Activated CD8-positive, alpha-beta memory T cell treated with anti-CD3 and anti-CD28 coated beads for 24 hours (primary cell): Measurements from ENCODE around the gene APBB2.

Source experiments
- DNase-seq: peaks from one replicate; pipeline ENCODE4 v3.0.0-alpha.2; 2020

The APBB2 gene

GRCh38 chr4:40960941-40961340, 253.4 kb downstream of the APBB2 start:
- DNase-seq = no peak

DNA sequence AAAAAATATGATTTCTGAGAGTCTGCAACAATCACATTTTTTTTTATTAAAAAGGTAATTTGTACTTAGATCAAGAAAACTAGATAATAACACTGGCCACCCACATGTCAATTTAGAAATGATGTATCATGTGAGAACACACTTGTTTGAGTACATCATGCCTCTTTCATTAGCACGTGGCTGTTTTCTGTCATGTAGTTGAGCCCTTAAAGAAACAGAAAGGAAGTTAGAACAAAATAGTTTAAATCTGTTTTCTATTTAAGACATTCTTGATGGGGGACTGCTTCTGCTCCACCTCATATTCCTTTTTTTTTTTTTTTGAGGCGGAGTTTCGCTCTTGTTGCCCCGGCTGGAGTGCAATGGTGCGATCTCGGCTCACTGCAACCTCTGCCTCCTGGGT, 257.1 kb downstream of the APBB2 start:
- no peak for DNase-seq

DNA sequence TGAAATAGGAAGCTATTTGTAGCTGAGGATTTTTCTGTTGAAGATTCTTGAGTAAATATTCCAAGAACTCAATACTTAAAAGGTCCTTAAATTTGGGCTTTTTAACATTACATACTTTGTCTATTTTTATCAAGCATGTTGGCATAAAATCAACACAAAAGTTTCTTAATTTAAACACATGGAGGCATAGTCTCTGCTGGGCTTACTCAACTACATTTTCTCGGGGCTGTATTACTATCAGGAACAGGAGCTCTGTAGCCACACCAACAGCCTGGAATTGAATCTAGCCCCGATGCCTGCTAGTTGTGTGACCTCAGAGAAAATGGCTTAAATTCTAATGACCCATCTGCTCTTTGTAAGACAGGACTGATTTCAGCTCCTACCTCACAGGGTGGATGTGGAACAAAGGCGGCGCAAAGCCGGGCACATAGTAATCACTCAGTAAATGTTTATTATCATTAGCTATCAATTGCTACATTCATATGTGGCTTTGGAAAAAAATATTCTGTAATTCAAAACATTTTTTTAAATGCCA, 257.6 kb downstream of the APBB2 start:
- DNase-seq = no peak

GRCh38 chr4:40954088-40954668, 260.2 kb downstream of the APBB2 start:
- no peak for DNase-seq

DNA sequence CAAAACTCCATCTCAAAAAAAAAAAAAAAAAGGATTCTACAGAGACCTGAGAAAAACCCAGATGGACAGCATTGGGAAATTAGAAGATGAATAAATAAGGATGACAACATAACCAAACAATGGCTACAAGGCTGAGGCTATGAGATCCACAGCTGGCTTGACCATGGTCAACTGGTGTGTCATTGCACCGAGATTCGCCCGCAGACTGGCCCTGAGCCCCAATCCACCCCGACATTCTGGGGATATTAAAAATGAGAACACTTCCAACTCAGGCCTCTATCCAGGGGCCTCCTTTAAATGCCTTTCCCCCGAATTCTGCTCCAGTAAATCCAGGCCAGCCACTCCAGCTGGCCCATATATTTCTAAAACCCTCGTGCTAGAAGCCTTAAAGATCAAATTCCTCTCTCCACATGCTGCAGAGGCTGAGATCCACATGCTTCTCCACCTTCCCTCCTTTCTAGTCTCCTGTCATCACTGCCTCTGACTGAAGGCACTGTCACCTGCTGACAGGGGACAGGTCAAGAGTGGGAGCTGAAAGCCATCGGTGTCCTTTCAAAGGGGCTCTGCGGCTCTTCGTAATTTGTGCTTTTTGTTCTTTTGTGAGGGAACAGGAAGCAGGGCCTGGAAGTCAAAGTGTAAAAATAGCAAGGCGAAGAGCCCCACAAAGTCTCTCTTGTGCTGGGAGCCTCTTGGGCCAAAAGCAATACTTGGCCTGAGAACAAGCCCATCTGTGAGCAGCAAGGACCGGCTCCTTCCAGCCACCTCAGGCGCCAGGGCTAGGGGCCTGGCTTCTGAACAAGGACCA, 260.9 kb downstream of the APBB2 start:
- no peak for DNase-seq

- no peak for DNase-seq
Observed at GRCh38 chr4:40952672-40953071, 261.7 kb downstream of the APBB2 start.

DNA sequence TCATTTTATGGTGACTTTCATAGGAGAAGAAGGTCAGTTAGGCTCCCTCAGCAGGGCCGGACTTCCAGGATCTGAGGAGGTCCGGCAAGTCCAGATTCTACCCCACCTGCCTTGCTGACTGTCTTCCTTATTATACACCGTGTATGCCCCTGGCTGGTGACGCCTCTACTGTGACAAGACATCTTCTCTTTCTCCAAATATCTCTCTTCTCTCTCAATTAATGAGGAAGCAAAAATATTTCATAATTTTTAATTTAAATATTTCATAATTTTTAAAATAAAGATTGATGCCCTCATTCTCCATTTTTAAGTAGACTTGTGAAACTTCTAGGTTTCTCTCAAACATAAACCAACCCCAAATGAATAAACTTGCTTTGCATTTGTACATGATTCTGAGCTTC, 262.1 kb downstream of the APBB2 start:
- no peak for DNase-seq

GRCh38 chr4:40951026-40951425, 263.3 kb downstream of the APBB2 start:
- no peak for DNase-seq

DNA sequence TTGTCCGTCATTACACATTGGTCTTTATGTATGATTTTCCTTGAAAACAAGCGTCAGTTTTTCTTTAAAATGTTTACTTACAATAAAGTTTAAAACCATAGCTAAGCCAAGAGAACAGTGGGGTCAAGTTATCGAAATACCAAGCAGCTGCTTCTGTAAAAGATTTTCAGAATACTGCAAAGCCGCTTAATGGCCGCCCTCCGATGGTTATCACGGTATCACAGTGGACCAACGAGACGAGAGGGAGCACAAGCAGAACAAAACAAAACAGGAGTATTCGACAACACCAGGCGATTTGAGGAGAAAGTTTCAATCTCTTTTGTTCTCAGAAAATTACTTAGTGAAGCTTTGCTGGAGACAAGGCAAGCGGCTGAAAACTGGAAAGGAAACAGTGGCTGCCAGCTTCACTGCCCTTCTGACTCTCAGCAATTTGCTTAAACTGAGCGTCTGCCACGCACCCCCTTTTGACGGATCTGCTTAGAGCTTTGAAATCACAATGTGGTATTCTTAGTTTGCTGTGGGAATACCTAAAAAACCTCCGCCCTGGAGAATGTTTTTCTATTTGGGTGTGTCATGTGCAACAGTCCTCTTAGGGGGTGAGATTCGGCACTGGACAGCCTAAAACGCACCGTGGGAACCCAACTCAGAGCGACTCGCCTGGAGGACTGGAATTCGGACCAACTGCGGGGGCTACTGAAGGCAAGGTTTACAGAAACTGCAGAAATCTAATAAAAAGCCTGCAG, 264.8 kb downstream of the APBB2 start:
- no peak for DNase-seq

DNA sequence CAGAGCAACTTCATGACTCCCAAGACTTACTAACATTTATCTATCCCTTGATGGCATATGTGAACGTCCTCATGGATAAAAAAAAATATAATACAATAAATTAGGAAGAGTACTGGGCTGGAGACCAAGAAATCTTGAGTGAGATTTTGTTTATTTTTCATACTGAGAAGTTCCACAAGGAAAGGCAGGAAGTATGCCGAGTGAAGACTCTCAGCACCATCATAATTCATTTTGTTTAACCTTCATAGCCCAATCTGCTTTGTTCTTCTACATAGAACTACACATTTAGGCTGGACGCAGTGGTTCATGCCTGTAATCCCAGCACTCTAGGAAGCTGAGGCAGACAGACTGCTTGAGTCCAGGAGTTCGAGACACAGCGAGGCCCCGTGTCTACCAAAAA, 266.3 kb downstream of the APBB2 start:
- no peak for DNase-seq

DNA sequence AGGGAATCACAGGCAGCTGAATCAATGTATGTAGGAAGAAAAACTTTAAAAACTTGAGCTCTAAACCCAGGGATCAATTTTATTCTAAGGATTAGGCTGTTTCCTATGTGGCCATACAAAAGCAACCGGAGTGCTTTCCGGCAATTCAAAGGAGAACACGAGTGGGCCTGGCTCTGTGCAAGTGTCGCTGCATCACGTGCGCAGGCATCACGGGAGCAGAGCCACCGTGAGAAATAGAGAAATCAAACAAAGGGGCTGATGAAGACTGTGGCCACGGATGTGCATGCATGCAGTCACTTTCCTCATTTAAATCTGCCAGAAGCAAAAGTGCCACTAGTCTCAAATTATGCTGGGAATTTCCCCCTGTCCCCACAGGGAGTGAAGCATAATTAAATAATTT, 267.7 kb downstream of the APBB2 start:
- no peak for DNase-seq

GRCh38 chr4:40940756-40941155, 273.6 kb downstream of the APBB2 start:
- no peak for DNase-seq

- DNase-seq = no peak
Observed at GRCh38 chr4:40940317-40940741, 274.0 kb downstream of the APBB2 start.

GRCh38 chr4:40939856-40940255, 274.5 kb downstream of the APBB2 start:
- DNase-seq = no peak

- DNase-seq = no peak
Observed at GRCh38 chr4:40938337-40938736, 276.0 kb downstream of the APBB2 start.

DNA sequence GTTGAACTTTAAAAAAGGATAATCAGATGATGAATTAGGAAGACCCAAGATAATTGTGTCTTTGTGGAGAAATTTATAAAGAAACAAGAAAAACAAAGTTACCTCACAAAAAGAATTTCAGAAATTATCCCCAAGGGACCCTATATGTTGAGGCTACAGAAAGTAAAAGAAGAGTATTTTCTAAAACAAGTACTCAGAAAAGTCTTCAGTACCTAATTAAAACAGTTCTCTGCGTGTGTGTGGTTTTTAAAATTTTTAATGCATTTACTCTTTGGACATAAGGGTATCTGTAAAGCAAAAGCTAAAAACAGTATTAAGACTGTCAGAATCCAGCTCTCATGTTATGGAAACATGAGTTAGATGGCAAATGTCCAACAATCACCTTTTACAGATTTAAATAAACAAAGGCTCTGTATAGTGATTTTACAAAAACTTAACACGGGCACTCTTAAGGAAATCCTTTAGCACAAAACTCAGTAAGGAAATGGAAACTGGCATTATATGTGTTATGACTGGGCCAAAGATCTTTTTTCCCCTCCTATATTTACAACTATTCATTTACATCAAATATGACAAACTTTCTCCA, 277.1 kb downstream of the APBB2 start:
- DNase-seq = no peak

DNA sequence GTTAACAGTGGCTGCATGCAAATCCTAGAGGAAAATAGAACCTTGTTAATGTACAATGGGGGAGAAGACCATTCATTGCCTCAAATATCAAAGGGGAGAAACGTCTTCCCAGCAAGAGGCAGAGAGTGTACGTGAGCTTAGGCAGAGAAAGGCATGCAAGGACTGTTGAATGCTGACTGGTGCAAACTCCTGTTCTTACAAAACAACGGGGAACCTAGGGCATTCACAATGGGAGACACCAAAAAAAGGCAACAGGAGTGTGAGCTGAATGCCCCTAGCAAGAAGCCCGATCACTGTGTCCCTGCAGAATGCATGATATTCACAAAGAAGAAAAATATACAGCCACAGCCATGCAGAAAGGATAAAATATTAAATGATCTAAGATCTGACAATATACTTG, 279.7 kb downstream of the APBB2 start:
- DNase-seq = no peak

- no peak for DNase-seq
Observed at GRCh38 chr4:40933272-40934053, 280.9 kb downstream of the APBB2 start.

- no peak for DNase-seq
Observed at GRCh38 chr4:40931841-40932240, 282.5 kb downstream of the APBB2 start.

DNA sequence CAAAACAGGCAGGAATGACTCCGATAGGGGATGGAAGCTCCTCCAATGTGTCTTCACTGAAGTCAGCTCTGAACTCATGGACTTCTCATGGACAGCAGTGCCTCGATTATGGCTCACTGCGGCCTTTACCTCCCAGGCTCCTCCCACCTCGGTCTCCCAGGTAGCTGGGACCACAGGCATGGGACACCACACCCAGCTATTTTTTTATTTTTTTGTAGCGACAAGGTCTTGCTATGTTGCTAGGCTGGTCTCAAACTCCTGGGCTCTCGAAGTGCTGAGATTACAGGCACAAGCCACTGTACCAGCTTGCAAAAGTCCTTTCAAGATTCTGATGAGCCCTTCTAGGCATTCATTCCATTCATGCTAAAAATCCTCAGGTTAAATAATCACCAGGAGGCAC, 283.1 kb downstream of the APBB2 start:
- no peak for DNase-seq

DNA sequence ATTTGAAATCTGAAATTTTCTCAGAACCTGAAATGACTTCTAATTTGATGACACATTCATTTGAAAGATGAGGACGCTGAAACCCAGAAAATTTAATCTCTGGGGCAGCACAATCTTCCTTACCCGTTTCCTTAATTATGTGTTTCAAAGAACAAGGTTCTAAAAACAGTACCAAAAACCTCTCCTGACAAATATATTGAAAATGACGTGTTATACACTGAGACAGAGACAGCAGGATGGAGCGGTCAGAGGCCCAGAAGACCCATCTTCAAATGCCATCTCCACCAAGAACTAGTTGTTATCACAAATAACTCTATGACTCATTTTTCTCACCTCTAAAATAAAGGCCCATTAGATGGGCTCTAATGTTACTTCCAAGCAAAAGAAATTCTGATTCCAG, 287.3 kb downstream of the APBB2 start:
- no peak for DNase-seq

- no peak for DNase-seq
Observed at GRCh38 chr4:40924793-40925117, 289.6 kb downstream of the APBB2 start.
